Neural progenitor cell (in vitro differentiated cells): ENCODE data around the gene CD70. TPM values are rescaled to one million over a fixed set of nuclear protein-coding genes. Genes with fewer than 3 reads are reported as not detected.
A peak's percentile ranks its signal among the peaks of the same experiment; 100 is the strongest.
"Not testable (repeated sequence)": the region's sequence is repeated elsewhere in the genome, so short reads cannot be mapped to it uniquely, and the experiment has no call there.

Source experiments
- DNase-seq: peaks from one replicate; pipeline ENCODE4 v3.0.0-alpha.2; 2016; ENCODE audit warnings: low spot score
- H2AFZ ChIP-seq: fragments of 200-600 bp; sonication (generic); replicated peaks from 2 replicates; pipeline ENCODE4 v1.6.1; 2016; ENCODE audit warnings: antibody characterized with exemption
- H3F3A ChIP-seq: fragments of 200-600 bp; sonication (generic); 2 replicates; pipeline ENCODE4 v1.6.1; 2016; ENCODE audit warnings: antibody characterized with exemption, low read depth
- H3K27ac ChIP-seq: fragments of 200-600 bp; sonication (generic); 2 replicates; pipeline ENCODE4 v1.5.1; 2016; ENCODE audit warnings: mild to moderate bottlenecking
- H3K27me3 ChIP-seq: fragments of 200-600 bp; sonication (generic); 2 replicates; pipeline ENCODE4 v1.6.1; 2016; ENCODE audit warnings: mild to moderate bottlenecking, moderate library complexity
- H3K36me3 ChIP-seq: fragments of 200-600 bp; sonication (generic); 2 replicates; pipeline ENCODE4 v1.5.1; 2016
- H3K4me1 ChIP-seq: fragments of 200-600 bp; sonication (generic); 2 replicates; pipeline ENCODE4 v1.6.1; 2016; ENCODE audit warnings: mixed run types
- H3K4me2 ChIP-seq: fragments of 200-600 bp; sonication (generic); 2 replicates; pipeline ENCODE4 v1.6.1; 2016
- H3K4me3 ChIP-seq: fragments of 200-600 bp; sonication (generic); 2 replicates; pipeline ENCODE4 v1.5.1; 2016
- H3K79me2 ChIP-seq: fragments of 200-600 bp; sonication (generic); 2 replicates; pipeline ENCODE4 v1.6.1; 2016; ENCODE audit warnings: low read depth
- H3K9ac ChIP-seq: fragments of 200-600 bp; sonication (generic); 2 replicates; pipeline ENCODE4 v1.6.1; 2016
- H3K9me3 ChIP-seq: fragments of 200-600 bp; sonication (generic); 2 replicates; pipeline ENCODE4 v1.5.1; 2016; ENCODE audit warnings: low read depth
- H4K20me1 ChIP-seq: fragments of 200-600 bp; sonication (generic); 2 replicates; pipeline ENCODE4 v1.6.1; 2016; ENCODE audit warnings: low read depth
- H3K27ac Mint-ChIP-seq: 3 replicates; pipeline ENCODE4 v1.8.0; 2021; ENCODE audit warnings: mixed read lengths
- H3K27me3 Mint-ChIP-seq: 2 replicates; pipeline ENCODE4 v1.8.0; 2022; ENCODE audit warnings: low read depth, mild to moderate bottlenecking, inconsistent platforms, moderate library complexity, mixed read lengths; ENCODE audit not compliant: insufficient read depth
- H3K36me3 Mint-ChIP-seq: 3 replicates; pipeline ENCODE4 v1.8.0; 2021; ENCODE audit warnings: mixed read lengths
- H3K4me1 Mint-ChIP-seq: 3 replicates; pipeline ENCODE4 v1.8.0; 2021; ENCODE audit warnings: mixed read lengths
- H3K4me3 Mint-ChIP-seq: 3 replicates; pipeline ENCODE4 v1.8.0; 2021; ENCODE audit warnings: mild to moderate bottlenecking, moderate library complexity, mixed read lengths
- H3K9me3 Mint-ChIP-seq: 3 replicates; pipeline ENCODE4 v1.8.0; 2020; ENCODE audit warnings: mixed read lengths
- CTCF ChIP-seq: fragments of 200-600 bp; sonication (generic); IDR thresholded peaks from 2 replicates; pipeline ENCODE4 v1.5.1; 2017; ENCODE audit warnings: antibody characterized with exemption, mild to moderate bottlenecking
- EZH2 ChIP-seq: fragments of 200-600 bp; sonication (generic); IDR thresholded peaks from 2 replicates; pipeline ENCODE4 v1.6.1; 2017; ENCODE audit warnings: antibody characterized with exemption, mild to moderate bottlenecking, moderate library complexity
- EZH2phosphoT487 ChIP-seq: fragments of 200-600 bp; sonication (generic); IDR thresholded peaks from 2 replicates; pipeline ENCODE4 v1.6.1; 2017; ENCODE audit warnings: antibody characterized with exemption
- total RNA-seq: library from RNA; depleted of rRNA; stranded (reverse); fragments of >200 nt; gene quantifications from 2 replicates; pipeline ENCODE4 v1.2.3, GENCODE V29; 2015; ENCODE audit warnings: low replicate concordance

Gene CD70
- total RNA-seq, 1 donor from 2014 or later = not detected

GRCh38 chr19:6610934-6611852 is 20.2 kb upstream of the CD70 start:
- Mint-ChIP-seq H3K4me3 (no peak overlapping the region), H3K9me3 (no peaks in the 10 kb centered on the region), H3K4me1 (no peaks in the 10 kb centered on the region), H3K36me3 (no peaks in the 10 kb centered on the region), H3K27me3 (peaks cover 9% of the 10 kb centered on the region), H3K27ac (no peak overlapping the region)
- Histone ChIP-seq H3K4me3 (no peak overlapping the region), H3K36me3 (no peaks in the 10 kb centered on the region), H3K4me2 (no peak overlapping the region), H2AFZ (no peak overlapping the region), H3K9me3 (no peaks in the 10 kb centered on the region), H3K27me3 (peaks cover 12% of the 10 kb centered on the region), H3K4me1 (no peaks in the 10 kb centered on the region), H3K79me2 (no peaks in the 10 kb centered on the region), H4K20me1 (no peaks in the 10 kb centered on the region), H3K9ac (no peak overlapping the region), H3F3A (no peaks in the 10 kb centered on the region), H3K27ac (no peak overlapping the region)
- DNase-seq = no peak
- TF ChIP-seq EZH2phosphoT487 (no peak), CTCF (no peak), EZH2 (no peak)

- Histone ChIP-seq H3K9ac (no peak overlapping the region), H3K9me3 (no peaks in the 10 kb centered on the region), H3K27me3 (peaks cover 12% of the 10 kb centered on the region), H3K79me2 (no peaks in the 10 kb centered on the region), H3K27ac (no peak overlapping the region), H3K4me1 (no peaks in the 10 kb centered on the region), H2AFZ (no peak overlapping the region), H3K4me3 (no peak overlapping the region), H3K4me2 (no peak overlapping the region), H3F3A (no peaks in the 10 kb centered on the region), H3K36me3 (no peaks in the 10 kb centered on the region), H4K20me1 (no peaks in the 10 kb centered on the region)
- no peak for TF ChIP-seq EZH2
- no peak for TF ChIP-seq EZH2phosphoT487
- TF ChIP-seq CTCF = no peak
- Mint-ChIP-seq H3K9me3 (no peaks in the 10 kb centered on the region), H3K36me3 (no peaks in the 10 kb centered on the region), H3K4me1 (peaks cover 3% of the 10 kb centered on the region), H3K27me3 (peaks cover 7% of the 10 kb centered on the region), H3K4me3 (no peak overlapping the region), H3K27ac (peak overlapping the region; percentile 8)
- no peak for DNase-seq
Measured at GRCh38 chr19:6608940-6609339, 18.0 kb upstream of the CD70 start.

- not testable (repeated sequence) for H3K4me1 ChIP-seq, H3K9me3 Mint-ChIP-seq, H3K27ac ChIP-seq, H3K4me3 Mint-ChIP-seq, H3K36me3 ChIP-seq, H3K27me3 Mint-ChIP-seq, H3K36me3 Mint-ChIP-seq, H3K9me3 ChIP-seq, H3K4me1 Mint-ChIP-seq, H4K20me1 ChIP-seq, H2AFZ ChIP-seq, DNase-seq, H3K9ac ChIP-seq, H3F3A ChIP-seq, H3K79me2 ChIP-seq, H3K4me2 ChIP-seq, H3K4me3 ChIP-seq, H3K27ac Mint-ChIP-seq
- H3K27me3 ChIP-seq = peaks cover 12% of the 10 kb centered on the region
Measured at GRCh38 chr19:6608146-6608545, 17.2 kb upstream of the CD70 start.

- H3K9me3 Mint-ChIP-seq, H3K36me3 Mint-ChIP-seq, H3K4me3 ChIP-seq, H3F3A ChIP-seq, H2AFZ ChIP-seq, H3K4me1 ChIP-seq, H3K27me3 Mint-ChIP-seq, H3K27ac Mint-ChIP-seq, H3K4me1 Mint-ChIP-seq, H3K36me3 ChIP-seq, H3K4me3 Mint-ChIP-seq, H3K4me2 ChIP-seq, H3K9me3 ChIP-seq, DNase-seq, H3K79me2 ChIP-seq, H3K9ac ChIP-seq, H3K27ac ChIP-seq, H4K20me1 ChIP-seq: not testable (repeated sequence)
- H3K27me3 ChIP-seq = peaks cover 11% of the 10 kb centered on the region
Measured at GRCh38 chr19:6606276-6607070, 15.5 kb upstream of the CD70 start.
